ENCODE measurements around the gene CRYAB. TPM values are rescaled to one million over a fixed set of nuclear protein-coding genes. Genes with fewer than 3 reads are reported as not detected.

The CRYAB gene
- total RNA-seq, 1 donor from 2014 or later: not detected

DNA sequence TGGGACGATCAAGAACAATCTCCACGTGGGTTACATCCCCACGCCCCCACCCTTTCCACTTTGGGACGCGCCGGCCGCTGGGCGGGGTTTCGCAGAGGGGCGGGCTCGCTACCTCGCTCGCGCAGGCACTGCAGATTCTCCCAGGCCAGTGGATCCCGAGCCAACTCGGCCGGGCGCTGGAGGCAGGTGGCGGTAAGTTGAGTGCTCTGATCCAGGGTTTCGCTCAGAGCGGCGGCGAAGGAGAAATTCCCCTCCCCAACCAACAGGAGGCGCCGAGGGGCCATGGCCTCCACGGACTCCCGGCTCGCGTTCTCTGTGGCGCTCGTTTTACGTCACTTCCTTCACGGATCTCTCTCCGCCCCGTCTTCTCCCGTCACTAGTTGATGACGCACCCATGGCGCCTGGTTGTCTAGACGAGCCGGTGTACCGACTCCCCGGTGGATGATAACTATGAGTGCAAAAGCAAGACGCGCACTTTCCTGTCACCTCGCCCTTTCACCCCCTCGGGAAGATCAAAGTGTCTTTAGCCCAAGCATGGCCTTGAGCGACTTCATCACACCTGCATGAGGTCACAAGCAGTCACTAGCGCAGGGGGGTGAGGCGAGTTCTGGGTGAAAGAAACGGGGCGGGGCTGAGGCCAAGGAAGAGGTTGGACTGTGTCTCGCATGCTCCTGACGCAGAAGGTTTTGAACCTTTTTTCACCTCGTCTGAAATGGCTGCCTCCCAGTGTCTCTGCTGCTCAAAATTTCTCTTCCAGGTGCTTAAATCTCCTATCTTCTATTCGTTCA, 32.5 kb downstream of the CRYAB start, which contains the start of the genes CFAP68 and FDXACB1:
Gene CFAP68, plus strand, starts transcription at position 693 of the 788 bp plus-strand sequence. Its CDS starts 20 bp downstream, at position 713.
Gene FDXACB1, minus strand, starts transcription at position 317 of the 788 bp plus-strand sequence. Its CDS starts 33 bp downstream, at position 284.
- H3K4me3 Mint-ChIP-seq (ENCODE audit: low read depth): peak within 1 kb of the TSS; percentile 96
- H3K4me1 Mint-ChIP-seq (ENCODE audit: low read depth): peaks cover 13% of the 10 kb centered on the region
- peak; percentile 94 for DNase-seq (ENCODE audit: low spot score)
- peaks cover 5% of the 10 kb centered on the region for H3K36me3 Mint-ChIP-seq (ENCODE audit: low read depth)
- intact Hi-C loops (cut with micrococcal nuclease): loop anchor here (1.0 to 5.0 kb wide), 7 partner anchors 8 to 298 kb away; partner anchors contain the start of genes ALG9, BCO2, DLAT and NKAPD1
- no peaks in the 10 kb centered on the region for H3K9me3 Mint-ChIP-seq
- H3K27me3 Mint-ChIP-seq (ENCODE audit: low read depth): no peaks in the 10 kb centered on the region
- peak within 1 kb of the TSS; percentile 100 for H3K27ac Mint-ChIP-seq

DNA sequence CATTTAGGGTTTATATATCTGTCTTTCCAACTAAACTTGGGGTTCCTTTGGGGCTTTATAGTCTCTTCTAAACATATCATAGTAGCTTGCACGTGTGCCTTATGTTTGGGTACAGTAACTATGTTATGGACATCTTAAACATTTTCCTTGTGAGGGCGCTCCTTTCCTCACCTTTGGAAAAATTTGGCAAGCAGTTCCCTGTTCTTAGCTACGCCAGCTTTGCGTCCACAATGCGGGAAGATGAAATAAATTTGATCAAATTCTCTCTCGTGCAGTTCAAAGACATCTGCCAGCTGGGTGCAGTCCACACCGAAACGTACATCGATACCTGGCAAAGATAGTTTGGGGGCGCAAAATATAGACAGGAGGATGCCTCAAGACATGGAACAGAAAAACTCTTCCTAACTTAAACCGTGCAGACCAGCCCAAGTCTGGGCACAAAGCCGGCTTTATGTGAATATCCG, 33.2 kb downstream of the CRYAB start:
- DNase-seq (ENCODE audit: low spot score): no peak
- H3K4me1 Mint-ChIP-seq (ENCODE audit: low read depth): peaks cover 13% of the 10 kb centered on the region
- peak overlapping the region; percentile 100 for H3K27ac Mint-ChIP-seq
- H3K4me3 Mint-ChIP-seq (ENCODE audit: low read depth): peak overlapping the region; percentile 96
- H3K27me3 Mint-ChIP-seq (ENCODE audit: low read depth): no peaks in the 10 kb centered on the region
- peaks cover 5% of the 10 kb centered on the region for H3K36me3 Mint-ChIP-seq (ENCODE audit: low read depth)
- intact Hi-C loops (cut with micrococcal nuclease): loop anchor here (2.0 to 5.0 kb wide), 3 partner anchors 146 to 299 kb away; partner anchors contain the start of genes BCO2, DLAT, NKAPD1 and PIH1D2
- H3K9me3 Mint-ChIP-seq: no peaks in the 10 kb centered on the region

DNA sequence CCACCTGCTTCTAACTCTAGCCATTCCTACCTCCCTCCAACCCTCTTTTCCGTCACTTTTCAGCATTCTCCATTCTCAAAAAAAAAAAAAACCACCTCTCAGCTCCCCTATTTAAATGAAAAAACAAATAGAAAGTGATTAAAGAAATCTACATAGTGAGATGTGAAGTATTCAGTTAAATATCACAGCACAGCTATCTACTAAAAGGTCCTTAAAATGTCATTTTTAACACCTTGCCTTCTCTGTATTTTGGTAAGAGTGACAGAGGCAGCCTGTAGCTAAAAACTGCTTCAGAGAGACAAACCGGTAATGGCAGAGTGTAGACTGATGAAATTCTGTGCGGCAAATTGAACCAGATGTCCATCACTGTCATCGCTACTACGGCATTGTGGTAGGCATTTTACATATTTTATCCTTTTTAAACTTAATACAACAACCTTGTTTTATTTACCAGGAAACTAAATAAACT, 39.8 kb downstream of the CRYAB start:
- H3K27ac Mint-ChIP-seq: peak overlapping the region; percentile 82

DNA sequence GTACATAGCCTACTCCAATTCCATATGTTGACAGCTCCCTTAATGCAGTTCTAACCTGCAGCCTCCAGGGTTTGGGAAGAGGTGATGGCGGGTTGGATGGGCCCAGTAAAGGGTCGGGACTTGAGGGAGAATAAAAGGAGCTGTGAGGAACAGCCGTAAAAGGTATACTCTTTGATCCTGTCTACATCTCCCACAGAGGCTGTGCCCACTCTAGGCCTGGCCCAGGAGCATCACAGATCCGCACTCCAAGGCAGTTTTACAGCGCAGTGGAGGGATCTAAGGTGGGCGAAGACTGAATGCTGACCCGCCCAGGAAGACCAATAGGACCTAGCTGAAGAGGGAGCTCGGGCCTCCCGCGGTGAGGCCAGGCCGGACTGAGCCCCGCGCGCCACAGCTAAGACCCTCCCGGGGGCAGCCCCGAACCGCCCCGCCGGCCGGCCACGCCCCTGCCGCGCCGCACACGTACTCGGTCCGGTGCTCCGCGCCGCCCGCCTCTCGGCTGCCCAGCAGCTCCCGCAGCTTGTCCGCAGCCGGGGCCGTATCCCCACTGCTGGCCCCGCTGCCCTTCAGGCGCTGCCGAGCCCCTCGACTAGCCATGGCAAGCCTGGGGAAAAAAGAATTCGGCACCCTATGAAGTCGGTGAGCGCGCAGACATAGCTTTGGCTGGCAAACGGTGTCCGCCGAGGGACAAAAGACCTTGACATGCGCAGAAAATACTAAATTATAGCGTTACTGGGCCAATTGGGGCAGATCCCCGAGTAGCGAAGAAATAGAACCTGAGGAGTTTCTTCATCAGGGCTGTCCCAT, 40.5 kb downstream of the CRYAB start, which contains the start of gene ALG9:
Gene ALG9, minus strand, starts transcription at position 696 of the 807 bp plus-strand sequence. Its CDS starts 99 bp downstream, at position 597.
- no peaks in the 10 kb centered on the region for H3K9me3 Mint-ChIP-seq
- H3K4me1 Mint-ChIP-seq (ENCODE audit: low read depth): peaks cover 28% of the 10 kb centered on the region
- no peaks in the 10 kb centered on the region for H3K27me3 Mint-ChIP-seq (ENCODE audit: low read depth)
- peak within 1 kb of the TSS; percentile 91 for H3K4me3 Mint-ChIP-seq (ENCODE audit: low read depth)
- intact Hi-C loops (cut with micrococcal nuclease): loop anchor here (1.0 to 2.0 kb wide), 3 partner anchors 8 to 216 kb away; partner anchors contain the start of genes CFAP68, FDXACB1, SDHD and TIMM8B
- peaks cover 28% of the 10 kb centered on the region for H3K36me3 Mint-ChIP-seq (ENCODE audit: low read depth)
- H3K27ac Mint-ChIP-seq: peak within 1 kb of the TSS; percentile 85
- peak; percentile 87 for DNase-seq (ENCODE audit: low spot score)

More for the DNA sequence above, 39.8 kb downstream of the CRYAB start:
- intact Hi-C loops (cut with micrococcal nuclease): loop anchor here (1.0 to 2.0 kb wide), 3 partner anchors 8 to 215 kb away; partner anchors contain the start of genes CFAP68, FDXACB1, SDHD and TIMM8B
- H3K27me3 Mint-ChIP-seq (ENCODE audit: low read depth): no peaks in the 10 kb centered on the region
- peak overlapping the region; percentile 91 for H3K4me3 Mint-ChIP-seq (ENCODE audit: low read depth)
- DNase-seq (ENCODE audit: low spot score): no peak
- peaks cover 22% of the 10 kb centered on the region for H3K36me3 Mint-ChIP-seq (ENCODE audit: low read depth)
- H3K9me3 Mint-ChIP-seq: no peaks in the 10 kb centered on the region
- H3K4me1 Mint-ChIP-seq (ENCODE audit: low read depth): peaks cover 29% of the 10 kb centered on the region

DNA sequence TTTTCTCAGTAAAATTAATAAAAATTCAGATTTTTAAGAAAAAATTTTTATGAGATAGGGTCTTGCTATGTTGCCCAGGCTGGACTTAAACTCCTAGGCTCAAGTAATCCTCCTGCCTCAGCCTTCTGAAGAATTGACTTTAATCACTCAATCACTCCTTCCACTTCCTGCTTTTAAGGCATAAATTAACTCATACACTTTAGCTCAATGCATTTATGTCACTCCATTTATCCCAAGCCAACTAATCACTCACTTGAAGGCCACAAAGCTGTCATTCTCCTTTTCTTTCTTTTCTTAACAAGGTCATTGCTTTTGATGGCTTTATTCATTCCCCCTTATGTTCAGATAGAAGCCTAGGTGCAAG, 41.1 kb downstream of the CRYAB start:
- no peaks in the 10 kb centered on the region for H3K9me3 Mint-ChIP-seq
- DNase-seq (ENCODE audit: low spot score): no peak
- no peaks in the 10 kb centered on the region for H3K27me3 Mint-ChIP-seq (ENCODE audit: low read depth)
- H3K27ac Mint-ChIP-seq: peak overlapping the region; percentile 85
- peak overlapping the region; percentile 91 for H3K4me3 Mint-ChIP-seq (ENCODE audit: low read depth)
- peaks cover 30% of the 10 kb centered on the region for H3K36me3 Mint-ChIP-seq (ENCODE audit: low read depth)
- intact Hi-C loops (cut with micrococcal nuclease): loop anchor here (2.0 kb wide), 2 partner anchors 56 to 216 kb away; partner anchors contain the start of genes SDHD and TIMM8B
- peaks cover 28% of the 10 kb centered on the region for H3K4me1 Mint-ChIP-seq (ENCODE audit: low read depth)

DNA sequence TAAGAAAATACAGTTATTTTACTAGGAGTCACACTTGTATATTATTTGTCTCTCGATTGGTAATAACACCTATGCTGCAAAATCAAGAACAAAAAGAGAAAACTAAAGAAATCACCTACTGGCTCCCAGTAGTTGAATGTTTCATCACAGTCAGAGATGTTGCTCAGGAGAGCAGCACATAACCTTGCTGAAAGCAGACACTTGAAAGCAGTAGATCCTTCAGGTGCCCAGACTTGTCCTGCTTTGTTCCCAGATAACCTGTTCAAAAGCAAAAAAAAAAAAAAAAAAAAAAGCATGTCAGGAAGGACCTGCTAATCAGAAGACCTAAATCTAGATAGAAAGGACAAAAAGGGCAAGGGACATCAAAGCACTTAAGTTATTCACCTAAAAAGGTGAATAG, 41.5 kb downstream of the CRYAB start:
- no peak overlapping the region for H3K4me3 Mint-ChIP-seq (ENCODE audit: low read depth)
- no peak overlapping the region for H3K27ac Mint-ChIP-seq
- intact Hi-C loops (cut with micrococcal nuclease): loop anchor here (2.0 kb wide), 2 partner anchors 57 to 217 kb away; partner anchors contain the start of genes SDHD and TIMM8B
- no peaks in the 10 kb centered on the region for H3K9me3 Mint-ChIP-seq
- peaks cover 32% of the 10 kb centered on the region for H3K36me3 Mint-ChIP-seq (ENCODE audit: low read depth)
- H3K27me3 Mint-ChIP-seq (ENCODE audit: low read depth): no peaks in the 10 kb centered on the region
- peaks cover 28% of the 10 kb centered on the region for H3K4me1 Mint-ChIP-seq (ENCODE audit: low read depth)
- no peak for DNase-seq (ENCODE audit: low spot score)

DNA sequence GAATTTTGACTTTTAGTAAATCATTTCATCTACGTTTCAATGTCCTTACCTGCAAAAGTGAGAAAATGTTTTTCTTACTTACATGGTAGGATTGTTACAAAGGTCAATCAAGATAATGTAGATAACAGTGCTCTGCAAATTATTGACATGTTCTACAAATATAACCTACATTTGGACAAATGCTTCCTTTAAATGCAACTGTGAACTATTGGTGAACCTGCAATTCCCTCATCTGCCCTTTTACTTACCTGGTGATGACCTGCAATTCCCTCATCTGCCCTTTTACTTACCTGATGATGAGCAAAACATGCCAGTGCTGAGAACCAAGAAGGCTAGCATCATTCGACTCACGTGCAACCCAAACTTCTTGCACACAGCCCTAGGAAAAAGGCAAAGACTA, 51.3 kb downstream of the CRYAB start:
- no peak for DNase-seq (ENCODE audit: low spot score)
- no peak overlapping the region for H3K4me3 Mint-ChIP-seq (ENCODE audit: low read depth)
- intact Hi-C loops (cut with micrococcal nuclease): no loop called here
- H3K4me1 Mint-ChIP-seq (ENCODE audit: low read depth): no peaks in the 10 kb centered on the region
- peaks cover 61% of the 10 kb centered on the region for H3K36me3 Mint-ChIP-seq (ENCODE audit: low read depth)
- H3K27ac Mint-ChIP-seq: no peak overlapping the region
- no peaks in the 10 kb centered on the region for H3K27me3 Mint-ChIP-seq (ENCODE audit: low read depth)
- H3K9me3 Mint-ChIP-seq: no peaks in the 10 kb centered on the region

Other genes with a start within 250 kb of the CRYAB start
- 57.7 and 64.2 TPM in 2 replicates for gene PPP2R1B, start 145.4 kb downstream of the CRYAB start, total RNA-seq
- 33.4 and 39.5 TPM in 2 replicates for gene ALG9, start 40.2 kb downstream of the CRYAB start, total RNA-seq
- 7.4 and 8.2 TPM in 2 replicates for gene FDXACB1, start 32.6 kb downstream of the CRYAB start, total RNA-seq
- gene CFAP68, start 32.2 kb downstream of the CRYAB start, total RNA-seq: 19.4 and 22.2 TPM in 2 replicates
- gene HSPB2, start 964 bp upstream of the CRYAB start, total RNA-seq: not detected in 2 replicates
- not detected in 2 replicates for gene C11orf52, start 7.1 kb upstream of the CRYAB start, total RNA-seq
- gene DIXDC1, start 25.6 kb upstream of the CRYAB start, total RNA-seq: 30.0 and 30.7 TPM in 2 replicates
- 47.2 and 47.3 TPM in 2 replicates for gene DLAT, start 113.6 kb upstream of the CRYAB start, total RNA-seq
- 0.23 and 0.46 TPM in 2 replicates for gene PIH1D2, start 162.2 kb upstream of the CRYAB start, total RNA-seq
- gene NKAPD1, start 162.5 kb upstream of the CRYAB start, total RNA-seq: 24.6 and 25.0 TPM in 2 replicates
- gene TIMM8B, start 175.0 kb upstream of the CRYAB start, total RNA-seq: 72.6 and 77.5 TPM in 2 replicates
- gene SDHD, start 175.1 kb upstream of the CRYAB start, total RNA-seq: 81.7 and 91.0 TPM in 2 replicates

Data from activated T-helper 2 cell treated with anti-CD3 and anti-CD28 coated beads, Interferon-gamma antibody, Interleukin-2, Interleukin-4, amounts not matched to agents 10 μg/mL and 5 μg/mL and 100 μg/mL, durations not matched to agents 14 hours and 24 hours and 36 hours (primary cell).